Spleen (tissue), 11 donors: ENCODE data around the gene PLXNB1. TPM values are rescaled to one million over a fixed set of nuclear protein-coding genes. Genes with fewer than 3 reads are reported as not detected.

Source experiments
- DNase-seq: peaks from one replicate; pipeline ENCODE4 v3.0.0-alpha.2; 2020
- H3K27ac ChIP-seq, 8 donors: fragments of 200-600 bp; sonication (generic) in 7 of 8; 1 replicate in 4 of 8; 2 replicates in 4 of 8; pipeline versions ENCODE4 v1.5.0 to v1.8.0; 2016 to 2021; ENCODE audit warnings: inconsistent platforms in 4 of 8, mild to moderate bottlenecking in 4 of 8, moderate library complexity in 1 of 8
- H3K27me3 ChIP-seq, 7 donors: fragments of 200-600 bp; sonication (generic) in 6 of 7; replicated peaks in 1 of 7; 1 replicate in 4 of 7; 2 replicates in 3 of 7; pipeline versions ENCODE4 v1.5.0 to v1.8.0; 2016 to 2021; ENCODE audit warnings: inconsistent platforms in 3 of 7, mild to moderate bottlenecking in 1 of 7
- H3K36me3 ChIP-seq, 6 donors: fragments of 200-600 bp; sonication (generic) in 5 of 6; 1 replicate in 4 of 6; 2 replicates in 2 of 6; pipeline versions ENCODE4 v1.5.0 to v1.8.0; 2016 to 2021; ENCODE audit warnings: inconsistent platforms in 2 of 6
- H3K4me1 ChIP-seq, 6 donors: fragments of 200-600 bp; sonication (generic) in 5 of 6; 1 replicate in 3 of 6; 2 replicates in 3 of 6; pipeline versions ENCODE4 v1.5.0 to v1.8.0; 2016 to 2021; ENCODE audit warnings: inconsistent platforms in 3 of 6
- H3K4me3 ChIP-seq, 8 donors: fragments of 200-600 bp; sonication (generic) in 7 of 8; 1 replicate in 4 of 8; 2 replicates in 4 of 8; pipeline versions ENCODE4 v1.5.0 to v1.8.0; 2016 to 2021; ENCODE audit warnings: inconsistent platforms in 4 of 8, mild to moderate bottlenecking in 4 of 8, moderate library complexity in 2 of 8
- H3K9me3 ChIP-seq, 8 donors: fragments of 200-600 bp; sonication (generic) in 7 of 8; 1 replicate in 4 of 8; 2 replicates in 4 of 8; pipeline versions ENCODE4 v1.5.0 to v1.8.0; 2016 to 2021; ENCODE audit warnings: inconsistent platforms in 4 of 8
- CTCF ChIP-seq, 11 experiments: fragments of 200-600 bp in 7 of 11; fragments of 450-650 bp in 4 of 11; sonication (generic) in 4 of 11; IDR thresholded peaks in 8 of 11; conservative IDR thresholded peaks in 3 of 11; 1 replicate in 7 of 11; 2 replicates in 4 of 11; pipeline versions ENCODE4 v1.4.0 to v1.8.0; 2016 to 2021; ENCODE audit warnings: antibody characterized with exemption in 11 of 11, inconsistent platforms in 4 of 11, mild to moderate bottlenecking in 1 of 11
- POLR2A ChIP-seq, 3 donors: fragments of 450-650 bp; IDR thresholded peaks; one replicate each; pipeline ENCODE4 v1.5.1; 2017; ENCODE audit warnings: antibody characterized with exemption in 3 of 3, mild to moderate bottlenecking in 1 of 3
- POLR2AphosphoS5 ChIP-seq, 3 donors: sonication (generic); formaldehyde crosslinking; IDR thresholded peaks; one replicate each; pipeline ENCODE4 v1.5.1; 2017; ENCODE audit warnings: antibody characterized with exemption in 3 of 3
- WGBS, 5 donors: extraction: QIAGEN DNeasy Blood & Tissue Kit in 3 of 5; methylation state at CpG; one replicate each; pipeline versions ENCODE4 v1.1.5 to v1.1.7; 2013 to 2018; 5-methylcytosine and 5-hydroxymethylcytosine counted together
- intact Hi-C: fragments of 100-400 bp; cut with DNase I; formaldehyde crosslinking; loops from one replicate; pipeline ENCODE4 v1.15.0; 2023; ENCODE audit warnings: low total_unique reads
- polyA plus RNA-seq, 3 donors: library from polyadenylated mRNA; stranded (reverse); fragments of 200-250 nt; gene quantifications; one replicate each; pipeline ENCODE4 v1.2.1, GENCODE V29; 2013
- total RNA-seq, 7 donors: library from RNA; depleted of rRNA in 3 of 7; stranded (reverse); fragments of >200 nt in 3 of 7; fragmentation: NEBNext Ultra II Directional in 4 of 7; extraction: Animal tissue kit (Norgen Biotek cat#: 25700) in 4 of 7; gene quantifications; one replicate each; pipeline versions ENCODE4 v1.1.0 to v1.2.1, GENCODE V29; 2016 to 2021
- donor health status: healthy with polysubstance abuse.
- donor health status: DM: no; HTN: no; CAD: no; lungs with moderate emphysema.
- donor health status: DM: no; HTN: no; CAD: no.
- donor health status: Bipolar disorder and iron deficiency.
- donor health status: healthy.
- donor health status: DM: no; HTN: no; CAD: no.
- donor health status: DM: yes; HTN: yes; CAD: no.

The PLXNB1 gene
- total and polyA plus RNA-seq, 10 donors: 12.3 to 95.9 (median 54.2) TPM

DNA sequence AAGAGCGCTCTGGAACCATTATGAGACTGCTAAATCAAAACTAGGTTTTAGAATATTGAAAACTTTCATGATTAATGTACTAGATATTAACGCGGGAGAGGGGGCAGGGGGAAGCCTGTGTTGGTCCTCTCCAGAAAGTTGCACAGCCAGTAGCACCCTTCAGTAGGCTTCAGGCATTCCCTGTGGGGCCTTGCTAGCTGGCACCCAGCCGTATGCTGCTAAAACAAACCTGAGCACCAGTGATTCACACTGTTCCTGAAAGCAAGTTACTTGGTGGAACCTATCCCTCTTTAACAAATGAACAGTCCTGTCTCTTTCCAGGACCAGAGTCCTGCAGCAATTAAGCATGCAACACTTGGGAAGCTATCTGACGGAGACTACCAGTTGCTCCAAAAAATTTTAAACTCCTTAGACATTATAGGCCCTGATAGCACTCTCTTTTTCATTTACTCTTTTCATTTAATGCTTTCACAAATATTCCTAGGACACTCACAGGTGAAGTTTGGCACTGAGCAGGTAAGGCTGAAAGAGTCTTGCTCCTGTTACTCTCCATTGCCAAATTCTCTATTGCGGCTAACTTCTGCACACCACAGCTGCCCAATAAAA is 15.5 kb upstream of the PLXNB1 start:
- Histone ChIP-seq H3K27ac (peak overlapping the region in 2 of 8 donors; percentile 94 to 96), H3K27me3 (no peaks in the 10 kb centered on the region), H3K9me3 (no peaks in the 10 kb centered on the region), H3K36me3 (peaks cover 0 to 41% (median 31%) of the 10 kb centered on the region in 6 donors), H3K4me1 (peaks cover 16 to 68% (median 50%) of the 10 kb centered on the region in 6 donors), H3K4me3 (peak overlapping the region in 2 of 8 donors; percentile 81 to 97)
- intact Hi-C loops: loop anchor here (10.0 kb wide), 1 partner anchor 59 kb away; the partner anchor contains the start of gene SHISA5
- no peak for DNase-seq
- WGBS, 5 donors: 70 to 91% (median 79%) methylated on average over 5 to 6 of the region's 6 CpGs
- TF ChIP-seq POLR2A (IDR thresholded peaks at IDR 0.05) (no peak), POLR2AphosphoS5 (IDR thresholded peaks at IDR 0.05) (no peak), CTCF (IDR thresholded peaks at IDR 0.05 in 8 of 11, conservative IDR thresholded peaks at IDR 0.05 in 3 of 11) (no peak)

- Histone ChIP-seq H3K27ac (peak overlapping the region in 3 of 8 donors; percentile 91 to 96 (median 96)), H3K27me3 (no peaks in the 10 kb centered on the region), H3K4me1 (peaks cover 22 to 76% (median 45%) of the 10 kb centered on the region in 6 donors), H3K36me3 (peaks cover 0 to 41% (median 31%) of the 10 kb centered on the region in 6 donors), H3K9me3 (no peaks in the 10 kb centered on the region), H3K4me3 (peak overlapping the region in 3 of 8 donors; percentile 81 to 94 (median 83))
- TF ChIP-seq POLR2AphosphoS5 (IDR thresholded peaks at IDR 0.05): no peak
- no peak for TF ChIP-seq POLR2A (IDR thresholded peaks at IDR 0.05)
- no peak for TF ChIP-seq CTCF (IDR thresholded peaks at IDR 0.05 in 8 of 11, conservative IDR thresholded peaks at IDR 0.05 in 3 of 11)
- WGBS, 5 donors: 61 to 79% (median 65%) methylated on average over 6 of the region's 6 CpGs
- intact Hi-C loops: loop anchor here (10.0 kb wide), 1 partner anchor 63 kb away; the partner anchor contains the start of gene SHISA5
- no peak for DNase-seq
Observed at GRCh38 chr3:48441940-48442339, 12.1 kb upstream of the PLXNB1 start.

DNA sequence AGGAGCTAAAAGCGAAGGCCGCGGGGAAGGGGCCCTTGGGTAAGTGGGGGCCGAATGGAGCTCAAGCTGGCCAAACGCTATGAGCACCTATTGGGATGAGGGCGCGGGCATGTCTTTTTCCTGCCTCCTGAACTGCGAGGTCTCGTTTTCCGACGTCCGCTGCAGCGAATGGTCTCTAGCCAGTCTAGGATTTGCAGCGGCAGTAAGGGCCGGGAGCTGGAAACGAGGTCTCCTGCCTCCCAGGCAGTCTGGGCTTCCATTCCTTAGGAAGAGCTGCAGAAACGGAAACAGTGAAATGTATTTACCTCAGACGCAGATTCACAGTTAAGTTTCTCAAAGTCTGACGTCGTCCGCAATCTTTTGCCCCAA is 10.7 kb upstream of the PLXNB1 start:
- no peaks in the 10 kb centered on the region for H3K9me3 ChIP-seq
- peaks cover 25 to 78% (median 44%) of the 10 kb centered on the region in 6 donors for H3K4me1 ChIP-seq
- no peaks in the 10 kb centered on the region for H3K27me3 ChIP-seq
- TF ChIP-seq POLR2AphosphoS5 (IDR thresholded peaks at IDR 0.05) (no peak), CTCF (IDR thresholded peaks at IDR 0.05 in 8 of 11, conservative IDR thresholded peaks at IDR 0.05 in 3 of 11) (no peak)
- peak overlapping the region; percentile 89 to 96 (median 96) for H3K27ac ChIP-seq
- intact Hi-C loops: loop anchor here (10.0 kb wide), 1 partner anchor 64 kb away; the partner anchor contains the start of gene SHISA5
- 1 to 3% (median 1%) methylated on average over 21 of the region's 21 CpGs for WGBS, 5 donors
- H3K4me3 ChIP-seq: peak overlapping the region; percentile 64 to 94 (median 81)
- peaks cover 0 to 41% (median 31%) of the 10 kb centered on the region in 6 donors for H3K36me3 ChIP-seq
- no peak for DNase-seq

DNA sequence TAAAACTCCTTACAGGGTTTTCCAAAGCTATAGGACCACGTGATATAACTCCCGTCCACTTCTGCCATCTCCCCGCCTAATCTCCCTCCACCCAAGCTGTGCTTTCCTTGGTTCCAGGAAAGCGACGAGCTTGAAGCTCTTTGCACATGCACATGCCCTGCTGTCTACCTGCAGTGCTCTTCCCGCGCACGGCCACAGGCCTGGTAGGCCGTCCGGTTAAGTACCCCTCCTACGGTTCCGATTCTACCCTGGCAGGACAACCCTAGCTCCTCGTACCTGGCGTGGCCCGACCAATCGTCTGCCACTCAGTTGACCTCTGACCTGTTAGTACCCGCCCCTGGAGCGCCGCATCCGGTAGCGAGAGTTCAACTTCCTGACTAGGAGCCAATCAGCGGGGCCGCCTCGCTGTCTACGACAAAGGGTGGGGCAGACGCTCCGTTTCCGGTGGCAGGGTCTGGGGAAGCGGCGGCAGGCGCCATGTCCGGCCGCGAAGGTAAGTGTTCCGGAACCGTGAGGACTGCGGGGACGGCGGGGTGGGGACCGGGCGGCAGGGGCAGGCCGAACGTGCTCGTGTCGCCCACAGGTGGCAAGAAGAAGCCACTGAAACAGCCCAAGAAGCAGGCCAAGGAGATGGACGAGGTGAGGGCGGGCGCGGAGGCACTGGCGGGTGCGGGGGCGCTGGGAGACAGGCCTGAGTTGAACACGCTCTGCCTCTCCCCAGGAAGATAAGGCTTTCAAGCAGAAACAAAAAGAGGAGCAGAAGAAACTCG is 10.1 kb upstream of the PLXNB1 start, which contains the start of the genes CCDC51 and TMA7:
CCDC51 (minus strand) TSS at position 300 of the 770 bp plus-strand sequence. CDS start 4,991 bp downstream, outside the sequence.
TMA7 (plus strand) TSS at position 438 of the 770 bp plus-strand sequence; CDS start at position 478, 40 bp downstream.
- H3K27me3 ChIP-seq: no peaks in the 10 kb centered on the region
- intact Hi-C loops: loop anchor here (10.0 kb wide), 2 partner anchors 65 to 165 kb away; partner anchors contain the start of gene SHISA5
- TF ChIP-seq POLR2A (IDR thresholded peaks at IDR 0.05) (peak in 2 of 3 donors; percentile 53 to 84), CTCF (IDR thresholded peaks at IDR 0.05 in 8 of 11, conservative IDR thresholded peaks at IDR 0.05 in 3 of 11) (peak in 3 of 11 experiments; percentile 7 to 47 (median 47)), POLR2AphosphoS5 (IDR thresholded peaks at IDR 0.05) (peak; percentile 98 to 99 (median 98))
- peak; percentile 99 for DNase-seq
- H3K4me3 ChIP-seq: peak within 1 kb of the TSS; percentile 64 to 94 (median 81)
- H3K9me3 ChIP-seq: no peaks in the 10 kb centered on the region
- WGBS, 5 donors: 0 to 1% (median 1%) methylated on average over 27 to 54 of the region's 54 CpGs
- peaks cover 0 to 41% (median 31%) of the 10 kb centered on the region in 6 donors for H3K36me3 ChIP-seq
- H3K27ac ChIP-seq: peak within 1 kb of the TSS; percentile 89 to 96 (median 96)
- peaks cover 24 to 78% (median 45%) of the 10 kb centered on the region in 6 donors for H3K4me1 ChIP-seq
